B cell (primary cell): ENCODE measurements around the gene AK8.

Experiments
- EZH2 ChIP-seq: IDR thresholded peaks from 2 replicates; pipeline ENCODE4 v1.6.1; 2012; ENCODE audit warnings: borderline replicate concordance, low read depth, mild to moderate bottlenecking, moderate library complexity, low read length; ENCODE audit not compliant: insufficient read depth, poor library complexity, severe bottlenecking
- TF ChIP-seq, protein P1 (sequence below): fragments of 200-600 bp; IDR thresholded peaks from one replicate; pipeline ENCODE4 v1.8.0; 2022; ENCODE audit warnings: antibody characterized with exemption, mild to moderate bottlenecking

DNA sequence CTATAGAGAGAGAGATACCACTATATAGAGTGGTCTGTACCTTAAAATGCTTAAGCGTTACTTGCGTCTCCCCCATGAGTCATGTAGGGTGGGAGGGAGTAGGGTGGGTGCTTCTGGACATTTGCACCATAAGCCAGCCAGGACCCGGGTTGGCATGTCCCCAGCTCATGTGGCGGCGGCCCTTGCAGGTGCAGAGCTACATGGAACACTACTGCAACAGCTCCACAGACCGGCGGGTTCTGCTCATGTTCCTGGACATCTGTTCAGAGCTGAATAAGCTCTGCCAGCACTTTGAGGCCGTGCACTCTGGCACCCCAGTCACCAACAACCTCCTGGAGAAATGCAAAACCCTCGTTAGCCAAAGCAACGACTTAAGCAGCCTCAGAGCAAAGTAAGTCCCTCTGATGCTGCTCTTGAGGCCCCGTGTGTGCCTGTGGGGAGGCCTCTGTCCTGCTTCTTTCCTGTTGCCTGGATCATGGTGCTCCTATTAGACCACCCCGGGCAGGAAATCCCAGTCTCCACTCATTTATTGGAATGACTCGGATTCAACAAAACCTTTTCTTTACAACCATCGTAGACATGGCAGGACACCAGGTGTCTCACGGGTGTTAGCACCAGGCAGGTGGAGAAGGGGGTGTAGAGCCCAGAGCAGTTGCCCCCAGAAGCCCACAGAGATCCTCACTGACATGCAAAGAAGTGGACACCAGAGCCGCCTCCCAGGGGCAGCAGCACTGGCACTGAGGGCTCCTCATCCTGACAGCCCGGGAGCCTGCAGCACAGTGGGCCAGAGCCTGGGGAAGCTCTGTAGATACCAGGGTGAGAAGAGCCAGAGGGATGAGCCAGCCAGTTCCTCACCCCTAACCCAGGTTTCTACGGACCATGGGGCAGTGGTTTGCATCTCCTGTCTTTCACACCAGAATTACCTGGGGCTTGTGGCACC is 9.4 kb upstream of the AK8 start:
- TF ChIP-seq, protein P1, sequence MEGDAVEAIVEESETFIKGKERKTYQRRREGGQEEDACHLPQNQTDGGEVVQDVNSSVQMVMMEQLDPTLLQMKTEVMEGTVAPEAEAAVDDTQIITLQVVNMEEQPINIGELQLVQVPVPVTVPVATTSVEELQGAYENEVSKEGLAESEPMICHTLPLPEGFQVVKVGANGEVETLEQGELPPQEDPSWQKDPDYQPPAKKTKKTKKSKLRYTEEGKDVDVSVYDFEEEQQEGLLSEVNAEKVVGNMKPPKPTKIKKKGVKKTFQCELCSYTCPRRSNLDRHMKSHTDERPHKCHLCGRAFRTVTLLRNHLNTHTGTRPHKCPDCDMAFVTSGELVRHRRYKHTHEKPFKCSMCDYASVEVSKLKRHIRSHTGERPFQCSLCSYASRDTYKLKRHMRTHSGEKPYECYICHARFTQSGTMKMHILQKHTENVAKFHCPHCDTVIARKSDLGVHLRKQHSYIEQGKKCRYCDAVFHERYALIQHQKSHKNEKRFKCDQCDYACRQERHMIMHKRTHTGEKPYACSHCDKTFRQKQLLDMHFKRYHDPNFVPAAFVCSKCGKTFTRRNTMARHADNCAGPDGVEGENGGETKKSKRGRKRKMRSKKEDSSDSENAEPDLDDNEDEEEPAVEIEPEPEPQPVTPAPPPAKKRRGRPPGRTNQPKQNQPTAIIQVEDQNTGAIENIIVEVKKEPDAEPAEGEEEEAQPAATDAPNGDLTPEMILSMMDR = no peak
- TF ChIP-seq EZH2 = no peak
